HCT116 (cell line): Measurements from ENCODE around the gene TRERF1. TPM values are rescaled to one million over a fixed set of nuclear protein-coding genes. Genes with fewer than 3 reads are reported as not detected.

Experiments
- ATAC-seq: fragments of 200-7000 bp; cut with Tn5 transposase; 2 replicates; pipeline ENCODE4 v1.9.1; 2020; ENCODE audit warnings: mild to moderate bottlenecking, moderate library complexity
- BruUV-seq: library from RNA; stranded (reverse); fragments of 400-500 nt; replicated peaks from 2 replicates; lab custom pipeline; 2021; lab: Mats Ljungman, UMichigan
- CTCF ChIA-PET: fragments of 300-600 bp; sonication (Branson Sonifier 250); formaldehyde crosslinking; loops from one replicate; lab custom pipeline; 2021; ENCODE audit warnings: antibody characterized with exemption; lab: Charles Lee
- POLR2A ChIA-PET: fragments of 300-600, 350-600 bp; sonication (Branson Sonifier 250); formaldehyde crosslinking; loops from one replicate; lab custom pipeline; 2021; ENCODE audit warnings: antibody characterized with exemption; lab: Charles Lee
- RAD21 ChIA-PET, 2 experiments: fragments of 300-600 bp; sonication (Branson Sonifier 250); formaldehyde crosslinking; loops; one replicate each; lab custom pipeline; 2023; ENCODE audit warnings: low total read pairs in 2 of 2; ENCODE audit not compliant: uncharacterized antibody in 2 of 2, unreplicated experiment in 2 of 2, low non-redundant PET in 1 of 2; lab: Charles Lee
- DNase-seq: peaks from one replicate; pipeline ENCODE4 v3.0.0-alpha.2; 2010; ENCODE audit warnings: low read depth, low spot score
- H2AFZ ChIP-seq: fragments of 200-600 bp; shearing (Covaris generic), sonication (generic); 2 replicates; pipeline ENCODE4 v1.6.1; 2017; ENCODE audit warnings: low read depth, mixed run types, mixed read lengths, antibody characterized with exemption, low read length; ENCODE audit not compliant: poor library complexity, severe bottlenecking
- H3K27ac ChIP-seq: 2 replicates; pipeline ENCODE4 v1.5.1; 2012; ENCODE audit warnings: low read depth, low read length
- H3K27me3 ChIP-seq: fragments of 200-600 bp; sonication (generic); 2 replicates; pipeline ENCODE4 v1.6.1; 2016; ENCODE audit warnings: mixed run types, low read length, mixed read lengths; ENCODE audit not compliant: insufficient read depth
- H3K36me3 ChIP-seq, 2 experiments: fragments of 200-500 bp in 1 of 2; fragments of 200-600 bp in 1 of 2; sonication (Bioruptor generic) in 1 of 2; sonication (generic) in 1 of 2; 2 replicates each; pipeline versions ENCODE4 v1.5.1 to v1.6.1; 2014 to 2016; ENCODE audit warnings: low read length in 2 of 2, inconsistent platforms in 1 of 2, mixed read lengths in 1 of 2, mixed run types in 1 of 2; ENCODE audit not compliant: insufficient read depth in 2 of 2, control insufficient read depth in 1 of 2
- H3K4me1 ChIP-seq, 2 experiments: fragments of 200-600 bp in 1 of 2; sonication (generic) in 1 of 2; 2 replicates each; pipeline versions ENCODE4 v1.5.1 to v1.6.1; 2012 to 2017; ENCODE audit warnings: low read length in 2 of 2, inconsistent platforms in 1 of 2, mild to moderate bottlenecking in 1 of 2, mixed read lengths in 1 of 2, mixed run types in 1 of 2, moderate library complexity in 1 of 2; ENCODE audit not compliant: insufficient read depth in 2 of 2, control insufficient read depth in 1 of 2
- H3K4me2 ChIP-seq: fragments of 200-600 bp; sonication (generic); 2 replicates; pipeline ENCODE4 v1.6.1; 2017; ENCODE audit warnings: mixed run types, low read length, mixed read lengths
- H3K4me3 ChIP-seq, 2 experiments: fragments of 200-600 bp in 1 of 2; sonication (generic) in 1 of 2; replicated peaks in 1 of 2; 2 replicates each; pipeline ENCODE4 v1.5.1; 2011 to 2016; ENCODE audit warnings: low read length in 2 of 2, control low read depth in 1 of 2, low read depth in 1 of 2, mild to moderate bottlenecking in 1 of 2, mixed read lengths in 1 of 2, mixed run types in 1 of 2
- H3K79me2 ChIP-seq: fragments of 200-600 bp; sonication (generic); 2 replicates; pipeline ENCODE4 v1.6.1; 2017; ENCODE audit warnings: mild to moderate bottlenecking, mixed run types, low read length, moderate library complexity, mixed read lengths; ENCODE audit not compliant: insufficient read depth
- H3K9ac ChIP-seq: fragments of 200-600 bp; sonication (generic); 2 replicates; pipeline ENCODE4 v1.6.1; 2016; ENCODE audit warnings: low read length, mixed read lengths
- H3K9me2 ChIP-seq: fragments of 200-600 bp; sonication (generic), shearing (Covaris generic); 2 replicates; pipeline ENCODE4 v1.6.1; 2017; ENCODE audit warnings: mixed run types, mild to moderate bottlenecking, moderate library complexity; ENCODE audit not compliant: insufficient read depth
- H3K9me3 ChIP-seq, 2 experiments: fragments of 200-500 bp in 1 of 2; fragments of 200-600 bp in 1 of 2; sonication (Bioruptor generic) in 1 of 2; sonication (generic) in 1 of 2; 2 replicates each; pipeline ENCODE4 v1.6.1; 2014 to 2017; ENCODE audit warnings: low read length in 2 of 2, mixed read lengths in 2 of 2, inconsistent platforms in 1 of 2, low read depth in 1 of 2, mild to moderate bottlenecking in 1 of 2, mixed run types in 1 of 2, moderate library complexity in 1 of 2; ENCODE audit not compliant: control insufficient read depth in 1 of 2, insufficient read depth in 1 of 2
- H4K20me1 ChIP-seq: fragments of 200-600 bp; sonication (generic), shearing (Covaris generic); 2 replicates; pipeline ENCODE4 v1.6.1; 2017; ENCODE audit warnings: mixed run types, mild to moderate bottlenecking, moderate library complexity; ENCODE audit not compliant: insufficient read depth
- CBX3 ChIP-seq: IDR thresholded peaks from 2 replicates; pipeline ENCODE4 v1.6.1; 2012; ENCODE audit warnings: low read depth
- CEBPB ChIP-seq: IDR thresholded peaks from 2 replicates; pipeline ENCODE4 v1.6.1; 2012; ENCODE audit warnings: low read depth
- EGR1 ChIP-seq: IDR thresholded peaks from 2 replicates; pipeline ENCODE4 v1.6.1; 2012; ENCODE audit warnings: low read depth
- FOSL1 ChIP-seq: IDR thresholded peaks from 2 replicates; pipeline ENCODE4 v1.6.1; 2012; ENCODE audit warnings: low read depth
- JUND ChIP-seq: IDR thresholded peaks from 2 replicates; pipeline ENCODE4 v1.6.1; 2012
- POLR2AphosphoS5 ChIP-seq: IDR thresholded peaks from 2 replicates; pipeline ENCODE4 v1.6.1; 2011; ENCODE audit warnings: mild to moderate bottlenecking, low read depth, low read length, moderate library complexity
- SIN3A ChIP-seq: IDR thresholded peaks from 2 replicates; pipeline ENCODE4 v1.6.1; 2012; ENCODE audit warnings: low read depth
- SP1 ChIP-seq: IDR thresholded peaks from 2 replicates; pipeline ENCODE4 v1.6.1; 2012; ENCODE audit warnings: low read depth
- SRF ChIP-seq: IDR thresholded peaks from 2 replicates; pipeline ENCODE4 v1.6.1; 2012; ENCODE audit warnings: low read depth
- ZFX ChIP-seq: fragments of 450-650 bp; IDR thresholded peaks from 2 replicates; pipeline ENCODE4 v1.6.1; 2017
- intact Hi-C: fragments of 100-400 bp; cut with micrococcal nuclease; formaldehyde crosslinking; loops from 2 replicates; pipeline ENCODE4 v1.10.0; 2022
- total RNA-seq: library from RNA; stranded (reverse); gene quantifications from one replicate; pipeline ENCODE4 v1.2.1, GENCODE V29; 2021; ENCODE audit not compliant: unreplicated experiment
- TF ChIP-seq, protein P1 (sequence below): IDR thresholded peaks from 2 replicates; pipeline ENCODE4 v1.6.1; 2012; ENCODE audit warnings: low read depth

The TRERF1 gene
- total RNA-seq, 1 experiment from 2014 or later, result 12.4 TPM

DNA sequence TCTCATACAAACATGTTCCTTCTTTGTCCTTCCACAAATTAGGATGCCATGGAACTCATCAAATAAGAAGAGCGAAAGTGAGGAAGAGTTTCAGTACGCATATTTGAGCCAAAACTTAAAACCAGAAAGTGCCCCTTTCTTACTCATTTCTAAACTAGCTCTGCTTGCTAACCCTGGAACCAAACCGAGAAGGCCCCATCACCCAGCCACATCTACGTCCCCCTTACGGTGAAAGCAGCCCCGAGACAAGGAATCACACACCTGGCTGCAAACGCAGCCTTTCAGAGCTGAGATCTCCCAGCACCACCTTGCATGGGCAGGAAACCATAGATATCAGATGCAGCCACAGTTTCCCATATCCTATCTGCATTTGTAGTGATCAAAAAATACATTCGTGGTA lies 28.5 kb downstream of the TRERF1 start:
- POLR2A ChIA-PET, result no interaction called here
- Histone ChIP-seq H3K79me2 (no peaks in the 10 kb centered on the region), H3K27me3 (no peaks in the 10 kb centered on the region), H3K4me2 (no peak overlapping the region), H2AFZ (no peak overlapping the region), H4K20me1 (no peaks in the 10 kb centered on the region), H3K27ac (no peak overlapping the region), H3K4me1 (peaks cover 0 to 3% of the 10 kb centered on the region in 2 experiments; a peak in 2 of 4 replicates), H3K36me3 (no peaks in the 10 kb centered on the region), H3K9me3 (no peaks in the 10 kb centered on the region), H3K9me2 (no peaks in the 10 kb centered on the region), H3K4me3 (no peak overlapping the region), H3K9ac (no peak overlapping the region)
- ATAC-seq, result no peak
- TF ChIP-seq, protein P1, sequence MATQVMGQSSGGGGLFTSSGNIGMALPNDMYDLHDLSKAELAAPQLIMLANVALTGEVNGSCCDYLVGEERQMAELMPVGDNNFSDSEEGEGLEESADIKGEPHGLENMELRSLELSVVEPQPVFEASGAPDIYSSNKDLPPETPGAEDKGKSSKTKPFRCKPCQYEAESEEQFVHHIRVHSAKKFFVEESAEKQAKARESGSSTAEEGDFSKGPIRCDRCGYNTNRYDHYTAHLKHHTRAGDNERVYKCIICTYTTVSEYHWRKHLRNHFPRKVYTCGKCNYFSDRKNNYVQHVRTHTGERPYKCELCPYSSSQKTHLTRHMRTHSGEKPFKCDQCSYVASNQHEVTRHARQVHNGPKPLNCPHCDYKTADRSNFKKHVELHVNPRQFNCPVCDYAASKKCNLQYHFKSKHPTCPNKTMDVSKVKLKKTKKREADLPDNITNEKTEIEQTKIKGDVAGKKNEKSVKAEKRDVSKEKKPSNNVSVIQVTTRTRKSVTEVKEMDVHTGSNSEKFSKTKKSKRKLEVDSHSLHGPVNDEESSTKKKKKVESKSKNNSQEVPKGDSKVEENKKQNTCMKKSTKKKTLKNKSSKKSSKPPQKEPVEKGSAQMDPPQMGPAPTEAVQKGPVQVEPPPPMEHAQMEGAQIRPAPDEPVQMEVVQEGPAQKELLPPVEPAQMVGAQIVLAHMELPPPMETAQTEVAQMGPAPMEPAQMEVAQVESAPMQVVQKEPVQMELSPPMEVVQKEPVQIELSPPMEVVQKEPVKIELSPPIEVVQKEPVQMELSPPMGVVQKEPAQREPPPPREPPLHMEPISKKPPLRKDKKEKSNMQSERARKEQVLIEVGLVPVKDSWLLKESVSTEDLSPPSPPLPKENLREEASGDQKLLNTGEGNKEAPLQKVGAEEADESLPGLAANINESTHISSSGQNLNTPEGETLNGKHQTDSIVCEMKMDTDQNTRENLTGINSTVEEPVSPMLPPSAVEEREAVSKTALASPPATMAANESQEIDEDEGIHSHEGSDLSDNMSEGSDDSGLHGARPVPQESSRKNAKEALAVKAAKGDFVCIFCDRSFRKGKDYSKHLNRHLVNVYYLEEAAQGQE, result no peak
- TF ChIP-seq JUND, result no peak
- no peak for TF ChIP-seq CBX3
- TF ChIP-seq FOSL1, result no peak
- no peak for TF ChIP-seq ZFX
- no peak for TF ChIP-seq SRF
- TF ChIP-seq CEBPB, result no peak
- TF ChIP-seq EGR1, result no peak
- no peak for TF ChIP-seq POLR2AphosphoS5
- TF ChIP-seq SIN3A, result no peak
- TF ChIP-seq SP1, result no peak
- RAD21 ChIA-PET, result no interaction called here
- no peak for DNase-seq
- BruUV-seq, result no TSS peak
- intact Hi-C loops, result no loop called here
- CTCF ChIA-PET, result no interaction called here
